GM12878 (cell line): ENCODE results near the gene PPP6R1. TPM values are rescaled to one million over a fixed set of nuclear protein-coding genes. Genes with fewer than 3 reads are reported as not detected.

Experiments
- MXI1 ChIP-seq: fragments of 150-350 bp; IDR thresholded peaks from 2 replicates; pipeline ENCODE4 v1.6.1; 2011; ENCODE audit warnings: low read depth, mild to moderate bottlenecking, inconsistent platforms, low read length, improper control_type of control experiment
- NFYB ChIP-seq: IDR thresholded peaks from 2 replicates; pipeline ENCODE4 v1.6.1; 2011; ENCODE audit warnings: low read depth, mild to moderate bottlenecking, low read length, improper control_type of control experiment, moderate library complexity; ENCODE audit not compliant: insufficient read depth
- RAD51 ChIP-seq: fragments of 450-650 bp; IDR thresholded peaks from 2 replicates; pipeline ENCODE4 v1.6.1; 2016; ENCODE audit warnings: moderate library complexity, mild to moderate bottlenecking, inconsistent platforms
- SIN3A ChIP-seq: IDR thresholded peaks from 2 replicates; pipeline ENCODE4 v1.6.1; 2012; ENCODE audit warnings: low read depth, low read length, improper control_type of control experiment
- WRNIP1 ChIP-seq: IDR thresholded peaks from 2 replicates; pipeline ENCODE4 v1.6.1; 2011; ENCODE audit warnings: low read depth, low read length, improper control_type of control experiment, borderline replicate concordance
- polyA plus RNA-seq, 11 experiments: library from polyadenylated mRNA; depleted of rRNA in 4 of 11; unstranded in 6 of 11; stranded (reverse) in 5 of 11; fragments of >200 nt; fragmentation: Nextera tagmentation in 4 of 11; fragmentation: Illumina TruSeq in 1 of 11; extraction: Ambion mirVana in 4 of 11; extraction: Trizol in 1 of 11; gene quantifications; 1 replicate in 1 of 11; 2 replicates in 10 of 11; pipeline versions ENCODE4 v1.2.1 to v1.2.3, GENCODE V29; 2011 to 2016; ENCODE audit warnings: inconsistent platforms in 2 of 11, missing spikeins in 2 of 11, low read depth in 1 of 11
- total RNA-seq, 4 experiments: library from RNA; depleted of rRNA in 3 of 4; stranded (reverse); fragments of >200 nt in 3 of 4; fragmentation: Illumina TruSeq in 1 of 4; extraction: Trizol in 1 of 4; gene quantifications; 2 replicates each; pipeline versions ENCODE4 v1.2.1 to v1.2.3, GENCODE V29; 2013 to 2021
- TF ChIP-seq, protein P1 (sequence below): IDR thresholded peaks from 2 replicates; pipeline ENCODE4 v1.6.1; 2012; ENCODE audit warnings: low read depth, low read length, improper control_type of control experiment
- TF ChIP-seq, protein P2 (sequence below): IDR thresholded peaks from 2 replicates; pipeline ENCODE4 v1.6.1; 2012; ENCODE audit warnings: low read depth, low read length, improper control_type of control experiment
- TF ChIP-seq, protein P3 (sequence below): fragments of 450-650 bp; formaldehyde crosslinking; IDR thresholded peaks from 2 replicates; pipeline ENCODE4 v1.4.0; 2022; ENCODE audit warnings: mild to moderate bottlenecking, moderate library complexity
- TF ChIP-seq, protein P4 (sequence below): fragments of 450-650 bp; conservative IDR thresholded peaks from 2 replicates; pipeline ENCODE4 v1.6.1; 2017; ENCODE audit warnings: mild to moderate bottlenecking, moderate library complexity

Gene PPP6R1
- total and polyA plus RNA-seq, 10 of the 15 experiments (the other 5 are each of a cell fraction or from before 2014, with no cell fraction given): 0.80 to 173 (median 63.7) TPM

DNA sequence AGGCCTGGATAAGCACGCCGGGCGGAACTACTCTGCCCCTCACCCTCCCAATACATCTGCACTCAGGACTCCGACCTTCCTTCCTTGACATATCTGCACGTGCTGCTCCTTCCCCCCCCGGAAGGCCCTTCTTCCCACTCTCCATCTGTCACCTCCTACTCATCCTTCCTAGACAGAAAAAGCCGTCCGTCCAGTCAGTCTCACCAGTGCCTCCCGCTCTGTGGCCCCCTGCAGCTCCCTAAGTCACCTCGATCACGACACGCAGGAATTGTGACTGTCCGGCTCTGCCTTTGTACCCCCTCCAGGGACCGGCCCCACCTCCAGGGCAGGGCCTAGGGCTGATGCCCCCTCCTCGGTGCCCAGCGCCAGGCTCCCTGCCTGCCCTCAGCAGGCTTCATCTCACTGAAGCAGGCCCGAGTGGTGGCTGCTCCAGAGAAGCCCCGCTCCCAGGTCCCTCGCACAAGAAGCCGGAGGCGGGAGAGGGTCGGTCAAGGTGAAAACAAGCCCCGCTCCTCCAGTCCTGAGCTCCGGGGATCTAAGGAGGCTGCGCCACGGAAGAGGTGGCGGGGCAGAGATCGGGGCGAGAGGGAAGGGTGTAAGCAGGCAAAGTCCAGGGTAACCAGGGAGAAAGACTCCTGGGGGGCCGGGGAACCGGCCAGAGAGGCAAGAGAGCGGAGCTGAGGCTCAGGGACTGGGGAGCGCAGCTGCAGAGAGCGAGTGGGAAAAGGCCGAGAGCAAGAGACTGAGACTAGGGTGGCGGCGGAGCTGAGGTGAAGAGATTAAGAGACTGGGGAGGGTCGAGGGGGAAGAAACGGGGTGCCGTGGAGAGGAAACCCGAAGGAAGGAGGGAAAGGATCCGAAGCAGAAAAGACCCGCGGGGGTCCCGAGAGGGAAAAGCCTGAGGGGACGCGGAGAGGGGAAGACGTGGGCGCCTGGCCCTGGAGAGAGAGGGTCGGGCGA, 1.1 kb downstream of the PPP6R1 start (continued):
- TF ChIP-seq, protein P1, sequence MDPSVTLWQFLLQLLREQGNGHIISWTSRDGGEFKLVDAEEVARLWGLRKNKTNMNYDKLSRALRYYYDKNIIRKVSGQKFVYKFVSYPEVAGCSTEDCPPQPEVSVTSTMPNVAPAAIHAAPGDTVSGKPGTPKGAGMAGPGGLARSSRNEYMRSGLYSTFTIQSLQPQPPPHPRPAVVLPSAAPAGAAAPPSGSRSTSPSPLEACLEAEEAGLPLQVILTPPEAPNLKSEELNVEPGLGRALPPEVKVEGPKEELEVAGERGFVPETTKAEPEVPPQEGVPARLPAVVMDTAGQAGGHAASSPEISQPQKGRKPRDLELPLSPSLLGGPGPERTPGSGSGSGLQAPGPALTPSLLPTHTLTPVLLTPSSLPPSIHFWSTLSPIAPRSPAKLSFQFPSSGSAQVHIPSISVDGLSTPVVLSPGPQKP: no peak
- TF ChIP-seq MXI1 (peak; percentile 67), SIN3A (peak; percentile 72; the same call in 1 of the 2 replicates), WRNIP1 (no peak), RAD51 (no peak), NFYB (no peak)
- TF ChIP-seq, protein P2, sequence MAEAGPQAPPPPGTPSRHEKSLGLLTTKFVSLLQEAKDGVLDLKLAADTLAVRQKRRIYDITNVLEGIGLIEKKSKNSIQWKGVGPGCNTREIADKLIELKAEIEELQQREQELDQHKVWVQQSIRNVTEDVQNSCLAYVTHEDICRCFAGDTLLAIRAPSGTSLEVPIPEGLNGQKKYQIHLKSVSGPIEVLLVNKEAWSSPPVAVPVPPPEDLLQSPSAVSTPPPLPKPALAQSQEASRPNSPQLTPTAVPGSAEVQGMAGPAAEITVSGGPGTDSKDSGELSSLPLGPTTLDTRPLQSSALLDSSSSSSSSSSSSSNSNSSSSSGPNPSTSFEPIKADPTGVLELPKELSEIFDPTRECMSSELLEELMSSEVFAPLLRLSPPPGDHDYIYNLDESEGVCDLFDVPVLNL: no peak
- TF ChIP-seq, protein P3, sequence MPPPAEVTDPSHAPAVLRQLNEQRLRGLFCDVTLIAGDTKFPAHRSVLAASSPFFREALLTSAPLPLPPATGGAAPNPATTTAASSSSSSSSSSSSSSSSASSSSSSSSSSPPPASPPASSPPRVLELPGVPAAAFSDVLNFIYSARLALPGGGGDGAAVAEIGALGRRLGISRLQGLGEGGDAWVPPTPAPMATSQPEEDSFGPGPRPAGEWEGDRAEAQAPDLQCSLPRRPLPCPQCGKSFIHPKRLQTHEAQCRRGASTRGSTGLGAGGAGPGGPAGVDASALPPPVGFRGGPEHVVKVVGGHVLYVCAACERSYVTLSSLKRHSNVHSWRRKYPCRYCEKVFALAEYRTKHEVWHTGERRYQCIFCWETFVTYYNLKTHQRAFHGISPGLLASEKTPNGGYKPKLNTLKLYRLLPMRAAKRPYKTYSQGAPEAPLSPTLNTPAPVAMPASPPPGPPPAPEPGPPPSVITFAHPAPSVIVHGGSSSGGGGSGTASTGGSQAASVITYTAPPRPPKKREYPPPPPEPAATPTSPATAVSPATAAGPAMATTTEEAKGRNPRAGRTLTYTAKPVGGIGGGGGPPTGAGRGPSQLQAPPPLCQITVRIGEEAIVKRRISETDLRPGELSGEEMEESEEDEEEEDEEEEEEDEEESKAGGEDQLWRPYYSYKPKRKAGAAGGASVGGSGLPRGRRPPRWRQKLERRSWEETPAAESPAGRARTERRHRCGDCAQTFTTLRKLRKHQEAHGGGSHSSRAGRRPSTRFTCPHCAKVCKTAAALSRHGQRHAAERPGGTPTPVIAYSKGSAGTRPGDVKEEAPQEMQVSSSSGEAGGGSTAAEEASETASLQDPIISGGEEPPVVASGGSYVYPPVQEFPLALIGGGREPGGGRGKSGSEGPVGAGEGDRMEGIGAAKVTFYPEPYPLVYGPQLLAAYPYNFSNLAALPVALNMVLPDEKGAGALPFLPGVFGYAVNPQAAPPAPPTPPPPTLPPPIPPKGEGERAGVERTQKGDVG (CRISPR knock-in tag): no peak
- TF ChIP-seq, protein P4, sequence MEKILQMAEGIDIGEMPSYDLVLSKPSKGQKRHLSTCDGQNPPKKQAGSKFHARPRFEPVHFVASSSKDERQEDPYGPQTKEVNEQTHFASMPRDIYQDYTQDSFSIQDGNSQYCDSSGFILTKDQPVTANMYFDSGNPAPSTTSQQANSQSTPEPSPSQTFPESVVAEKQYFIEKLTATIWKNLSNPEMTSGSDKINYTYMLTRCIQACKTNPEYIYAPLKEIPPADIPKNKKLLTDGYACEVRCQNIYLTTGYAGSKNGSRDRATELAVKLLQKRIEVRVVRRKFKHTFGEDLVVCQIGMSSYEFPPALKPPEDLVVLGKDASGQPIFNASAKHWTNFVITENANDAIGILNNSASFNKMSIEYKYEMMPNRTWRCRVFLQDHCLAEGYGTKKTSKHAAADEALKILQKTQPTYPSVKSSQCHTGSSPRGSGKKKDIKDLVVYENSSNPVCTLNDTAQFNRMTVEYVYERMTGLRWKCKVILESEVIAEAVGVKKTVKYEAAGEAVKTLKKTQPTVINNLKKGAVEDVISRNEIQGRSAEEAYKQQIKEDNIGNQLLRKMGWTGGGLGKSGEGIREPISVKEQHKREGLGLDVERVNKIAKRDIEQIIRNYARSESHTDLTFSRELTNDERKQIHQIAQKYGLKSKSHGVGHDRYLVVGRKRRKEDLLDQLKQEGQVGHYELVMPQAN: 0 out of 2 replicates have a peak, but pooled peaks have one; percentile 45
